ENCODE measurements around the gene C17orf114.

C17orf114 gene

DNA sequence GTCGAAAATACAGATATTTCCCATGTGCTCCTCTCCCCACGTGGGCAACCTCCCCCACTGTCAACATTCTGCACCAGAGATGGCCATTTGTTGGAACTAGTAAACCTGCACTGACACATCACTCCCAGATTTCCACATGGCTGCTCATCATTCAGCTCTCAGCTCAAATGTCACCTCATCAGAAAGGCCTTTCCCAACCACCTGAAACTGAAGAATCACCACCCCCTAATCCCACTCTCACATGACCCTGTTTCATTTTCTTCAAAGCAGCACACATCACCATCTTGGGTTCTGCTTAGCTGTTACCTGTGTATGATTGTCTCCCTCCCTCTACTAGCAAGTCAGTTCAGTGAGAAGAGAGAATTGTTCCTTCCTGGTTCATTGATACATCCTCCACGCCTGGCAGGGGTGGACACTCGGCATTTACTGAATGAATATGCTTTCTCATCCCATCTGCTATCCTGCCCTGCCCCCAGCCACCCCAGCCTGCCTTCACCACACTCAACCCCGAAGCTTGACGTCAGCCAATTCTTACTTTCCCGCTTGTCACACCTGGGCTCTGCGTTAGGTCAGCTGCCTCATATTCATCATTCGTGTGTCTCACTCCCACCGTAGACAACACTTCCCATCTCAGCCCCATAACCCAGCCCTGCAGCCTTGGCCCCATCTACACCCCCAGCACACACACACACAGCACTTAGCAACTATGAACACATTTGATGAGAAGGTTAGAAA, 1.5 kb downstream of the C17orf114 start:
- no TSS peak for BruUV-seq (replicated peaks)

GRCh38 chr17:4796552-4796920, 5.6 kb downstream of the C17orf114 start:
- Histone ChIP-seq H3K4me1 (ENCODE audit: insufficient read depth, low read length) (peaks cover 17% of the 10 kb centered on the region), H3K4me3 (replicated peaks in 1 of 3; ENCODE audit: insufficient read depth in 1 of 3, low read depth in 2 of 3, low read length in 3 of 3) (peak overlapping the region; percentile 85 to 97 (median 86)), H3K9me3 (ENCODE audit: low read length) (no peaks in the 10 kb centered on the region), H3K36me3 (replicated peaks in 1 of 2; ENCODE audit: control insufficient read depth in 1 of 2, insufficient read depth in 2 of 2, low read length in 2 of 2) (peaks cover 8 to 17% of the 10 kb centered on the region in 2 experiments), H4K20me1 (ENCODE audit: insufficient read depth, low read length) (no peaks in the 10 kb centered on the region), H3K79me2 (ENCODE audit: insufficient read depth, low read length) (peaks cover 15% of the 10 kb centered on the region), H3K4me2 (ENCODE audit: low read depth, low read length) (peak overlapping the region; percentile 81), H3K9ac (ENCODE audit: insufficient read depth, low read depth, low read length) (peak overlapping the region; percentile 95), H2AFZ (ENCODE audit: low read length) (peak overlapping the region; percentile 0), H3K27me3 (ENCODE audit: control insufficient read depth in 1 of 2, insufficient read depth in 2 of 2, low read length in 2 of 2) (no peaks in the 10 kb centered on the region; a peak in 1 of 5 replicates), H3K27ac (ENCODE audit: extremely low read length, insufficient read depth, low read length) (peak overlapping the region; percentile 79)
- in situ Hi-C loops (cut with HindIII; ENCODE audit: extremely low pct_ligation_motif_present, low pct_unique_long_range_greater_than_20kb), result no loop called here
- intact Hi-C loops (cut with micrococcal nuclease; ENCODE audit: unreplicated experiment), result no loop called here
- ATAC-seq (peak; percentile 86), FAIRE-seq (peak; percentile 54), DNase-seq (ENCODE audit: low spot score) (peak; percentile 33)
- ChIA-PET CTCF (ENCODE audit: low intra/inter-chr PET ratio, low total read pairs) (no interaction called here), POLR2A (interaction anchor here (0.5 to 2.1 kb wide), 18 partner anchors 9 to 228 kb away, joined by 3 to 26 read pairs (median 6); partner anchors contain the start of genes ARRB2, ENO3, KIF1C and MED11)
- TSS peak; percentile 78 for BruUV-seq (replicated peaks)
- 0% methylated on average over 6 of the region's 7 CpGs for WGBS (ENCODE audit: low lambda C conversion rate)
- TF ChIP-seq TCF12 (IDR thresholded peaks at IDR 0.05) (no peak), TCF12 (CRISPR knock-in tag; IDR thresholded peaks at IDR 0.05) (0 out of 2 replicates have a peak, but pooled peaks have one; percentile 12), ZSCAN22 (CRISPR knock-in tag; IDR thresholded peaks at IDR 0.05) (no peak), ZBTB14 (CRISPR knock-in tag; IDR thresholded peaks at IDR 0.05) (no peak), ZNF530 (CRISPR knock-in tag; IDR thresholded peaks at IDR 0.05; ENCODE audit: low read depth) (no peak), ZNF432 (CRISPR knock-in tag; IDR thresholded peaks at IDR 0.05; ENCODE audit: borderline replicate concordance) (no peak), MAF1 (CRISPR knock-in tag; IDR thresholded peaks at IDR 0.05; ENCODE audit: borderline replicate concordance) (no peak), ZC3H13 (CRISPR knock-in tag; IDR thresholded peaks at IDR 0.05) (no peak), RBFOX2 (IDR thresholded peaks at IDR 0.05; ENCODE audit: low read depth, low read length) (peak; percentile 44; the same call in 1 of the 2 replicates), ZNF7 (CRISPR knock-in tag; IDR thresholded peaks at IDR 0.05) (no peak)
- TF ChIP-seq, protein P1, sequence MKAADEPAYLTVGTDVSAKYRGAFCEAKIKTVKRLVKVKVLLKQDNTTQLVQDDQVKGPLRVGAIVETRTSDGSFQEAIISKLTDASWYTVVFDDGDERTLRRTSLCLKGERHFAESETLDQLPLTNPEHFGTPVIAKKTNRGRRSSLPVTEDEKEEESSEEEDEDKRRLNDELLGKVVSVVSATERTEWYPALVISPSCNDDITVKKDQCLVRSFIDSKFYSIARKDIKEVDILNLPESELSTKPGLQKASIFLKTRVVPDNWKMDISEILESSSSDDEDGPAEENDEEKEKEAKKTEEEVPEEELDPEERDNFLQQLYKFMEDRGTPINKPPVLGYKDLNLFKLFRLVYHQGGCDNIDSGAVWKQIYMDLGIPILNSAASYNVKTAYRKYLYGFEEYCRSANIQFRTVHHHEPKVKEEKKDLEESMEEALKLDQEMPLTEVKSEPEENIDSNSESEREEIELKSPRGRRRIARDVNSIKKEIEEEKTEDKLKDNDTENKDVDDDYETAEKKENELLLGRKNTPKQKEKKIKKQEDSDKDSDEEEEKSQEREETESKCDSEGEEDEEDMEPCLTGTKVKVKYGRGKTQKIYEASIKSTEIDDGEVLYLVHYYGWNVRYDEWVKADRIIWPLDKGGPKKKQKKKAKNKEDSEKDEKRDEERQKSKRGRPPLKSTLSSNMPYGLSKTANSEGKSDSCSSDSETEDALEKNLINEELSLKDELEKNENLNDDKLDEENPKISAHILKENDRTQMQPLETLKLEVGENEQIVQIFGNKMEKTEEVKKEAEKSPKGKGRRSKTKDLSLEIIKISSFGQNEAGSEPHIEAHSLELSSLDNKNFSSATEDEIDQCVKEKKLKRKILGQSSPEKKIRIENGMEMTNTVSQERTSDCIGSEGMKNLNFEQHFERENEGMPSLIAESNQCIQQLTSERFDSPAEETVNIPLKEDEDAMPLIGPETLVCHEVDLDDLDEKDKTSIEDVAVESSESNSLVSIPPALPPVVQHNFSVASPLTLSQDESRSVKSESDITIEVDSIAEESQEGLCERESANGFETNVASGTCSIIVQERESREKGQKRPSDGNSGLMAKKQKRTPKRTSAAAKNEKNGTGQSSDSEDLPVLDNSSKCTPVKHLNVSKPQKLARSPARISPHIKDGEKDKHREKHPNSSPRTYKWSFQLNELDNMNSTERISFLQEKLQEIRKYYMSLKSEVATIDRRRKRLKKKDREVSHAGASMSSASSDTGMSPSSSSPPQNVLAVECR (CRISPR knock-in tag; IDR thresholded peaks at IDR 0.05; ENCODE audit: borderline replicate concordance), result 0 out of 2 replicates have a peak, but pooled peaks have one; percentile 0

More for the DNA sequence above, 1.5 kb downstream of the C17orf114 start:
- DNase-seq (ENCODE audit: low spot score), result no peak
- no peak for TF ChIP-seq KAT8 (CRISPR knock-in tag; IDR thresholded peaks at IDR 0.05)
- in situ Hi-C loops (cut with HindIII; ENCODE audit: extremely low pct_ligation_motif_present, low pct_unique_long_range_greater_than_20kb), result no loop called here
- Histone ChIP-seq H3K9me3 (ENCODE audit: low read length) (no peaks in the 10 kb centered on the region), H3K27me3 (ENCODE audit: control insufficient read depth in 1 of 2, insufficient read depth in 2 of 2, low read length in 2 of 2) (no peaks in the 10 kb centered on the region; a peak in 1 of 5 replicates), H3K79me2 (ENCODE audit: insufficient read depth, low read length) (peaks cover 15% of the 10 kb centered on the region), H3K36me3 (replicated peaks in 1 of 2; ENCODE audit: control insufficient read depth in 1 of 2, insufficient read depth in 2 of 2, low read length in 2 of 2) (peaks cover 8 to 17% of the 10 kb centered on the region in 2 experiments), H3K4me3 (replicated peaks in 1 of 3; ENCODE audit: insufficient read depth in 1 of 3, low read depth in 2 of 3, low read length in 3 of 3) (no peak overlapping the region), H3K27ac (ENCODE audit: extremely low read length, insufficient read depth, low read length) (no peak overlapping the region), H3K9ac (ENCODE audit: insufficient read depth, low read depth, low read length) (no peak overlapping the region), H3K4me1 (ENCODE audit: insufficient read depth, low read length) (peaks cover 12% of the 10 kb centered on the region), H3K4me2 (ENCODE audit: low read depth, low read length) (no peak overlapping the region), H2AFZ (ENCODE audit: low read length) (no peak overlapping the region), H4K20me1 (ENCODE audit: insufficient read depth, low read length) (no peaks in the 10 kb centered on the region)
- CTCF ChIA-PET (ENCODE audit: low intra/inter-chr PET ratio, low total read pairs), result no interaction called here
- WGBS (ENCODE audit: low lambda C conversion rate), result 74% methylated on average over 10 of the region's 10 CpGs
- no peak for ATAC-seq
- intact Hi-C loops (cut with micrococcal nuclease; ENCODE audit: unreplicated experiment), result no loop called here
- POLR2A ChIA-PET, result interaction anchor here (1.0 to 1.1 kb wide), 3 partner anchors 10 to 92 kb away, joined by 3 to 4 read pairs (median 3); no protein-coding TSS in a partner anchor
- no peak for FAIRE-seq
